ENCODE results near the gene TXNRD2. TPM values are rescaled to one million over a fixed set of nuclear protein-coding genes. Genes with fewer than 3 reads are reported as not detected.

TXNRD2 gene
- total and polyA plus RNA-seq, 2 donors (not counting 1 experiment from before 2014, with no cell fraction given): 24.8 to 36.2 TPM

DNA sequence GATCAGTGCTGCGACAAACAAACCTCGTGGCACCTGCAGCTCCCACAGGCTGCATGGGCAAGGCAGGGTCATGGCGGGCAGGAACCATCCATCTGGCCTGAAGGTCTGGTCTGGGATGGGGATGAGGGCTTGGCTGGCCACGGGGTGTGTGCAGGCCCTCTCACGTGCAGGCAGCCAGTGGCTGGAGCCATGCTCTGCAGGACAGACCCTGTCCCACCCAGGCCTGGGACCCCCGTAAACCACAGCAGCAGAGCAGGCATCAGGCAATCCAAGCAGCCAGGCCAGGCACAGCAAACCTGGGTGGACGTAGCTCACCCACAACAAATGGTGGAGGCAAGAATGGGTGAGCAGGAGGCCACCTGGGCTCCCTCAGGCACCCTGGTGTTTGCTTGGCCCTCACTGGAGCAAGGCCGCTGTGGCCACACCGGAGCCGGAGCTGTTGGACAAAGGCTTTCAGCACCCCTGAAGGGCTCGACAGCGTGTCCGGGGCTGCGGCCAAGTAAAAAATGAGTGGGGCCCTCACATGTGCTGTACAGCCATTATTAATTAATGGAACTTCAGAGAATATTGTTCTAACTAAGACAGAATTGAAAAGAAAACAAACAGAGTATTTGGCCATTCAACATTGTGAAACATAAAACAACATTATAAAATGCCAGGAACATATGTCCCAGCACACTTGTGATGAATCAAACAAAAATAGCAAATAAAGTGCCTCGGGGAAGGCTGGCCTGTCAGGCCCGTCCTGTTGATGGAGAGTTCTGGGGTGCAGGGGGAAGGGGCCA lies 63.0 kb downstream of the TXNRD2 start:
- WGBS (ENCODE audit: insufficient coverage): 95% methylated on average over 12 of the region's 16 CpGs
- Mint-ChIP-seq H3K27ac (no peak overlapping the region), H3K4me1 (no peaks in the 10 kb centered on the region), H3K9me3 (ENCODE audit: insufficient read depth) (no peaks in the 10 kb centered on the region), H3K4me3 (no peak overlapping the region), H3K27me3 (no peaks in the 10 kb centered on the region)
- DNase-seq (no peak), ATAC-seq (ENCODE audit: low read depth) (no peak)
- Histone ChIP-seq H2AFZ (ENCODE audit: insufficient read depth, low read depth, low read length, poor library complexity, severe bottlenecking) (no peak overlapping the region), H3K27me3 (replicated peaks in 1 of 4; ENCODE audit: control extremely low read depth in 1 of 4, control insufficient read depth in 3 of 4, insufficient read depth in 4 of 4, low read length in 3 of 4) (no peaks in the 10 kb centered on the region), H3K27ac (ENCODE audit: low read length in 2 of 2) (no peak overlapping the region), H3K36me3 (replicated peaks in 1 of 2; ENCODE audit: control extremely low read depth in 1 of 2, control insufficient read depth in 1 of 2, extremely low read depth in 1 of 2, insufficient read depth in 2 of 2, low read length in 1 of 2) (no peaks in the 10 kb centered on the region), H3K4me2 (replicated peaks; ENCODE audit: low read depth, low read length, poor library complexity, severe bottlenecking) (no peak overlapping the region), H4K20me1 (ENCODE audit: control insufficient read depth, insufficient read depth, low read length, poor library complexity, severe bottlenecking) (no peaks in the 10 kb centered on the region), H3K4me3 (ENCODE audit: control extremely low read depth in 1 of 5, extremely low read depth in 1 of 5, insufficient read depth in 1 of 5, low read depth in 2 of 5, low read length in 4 of 5) (no peak overlapping the region), H3K79me2 (ENCODE audit: control insufficient read depth, insufficient read depth, low read length) (no peaks in the 10 kb centered on the region), H3K9me3 (ENCODE audit: control extremely low read depth in 1 of 3, control insufficient read depth in 2 of 3, insufficient read depth in 1 of 3, low read length in 2 of 3) (no peaks in the 10 kb centered on the region), H3K9ac (ENCODE audit: low read length) (no peak overlapping the region), H3K4me1 (ENCODE audit: control insufficient read depth in 2 of 2, insufficient read depth in 2 of 2, low read length in 2 of 2) (no peaks in the 10 kb centered on the region)
- ChIA-PET CTCF (no interaction called here), POLR2A (no interaction called here)
- TF ChIP-seq, protein P1, sequence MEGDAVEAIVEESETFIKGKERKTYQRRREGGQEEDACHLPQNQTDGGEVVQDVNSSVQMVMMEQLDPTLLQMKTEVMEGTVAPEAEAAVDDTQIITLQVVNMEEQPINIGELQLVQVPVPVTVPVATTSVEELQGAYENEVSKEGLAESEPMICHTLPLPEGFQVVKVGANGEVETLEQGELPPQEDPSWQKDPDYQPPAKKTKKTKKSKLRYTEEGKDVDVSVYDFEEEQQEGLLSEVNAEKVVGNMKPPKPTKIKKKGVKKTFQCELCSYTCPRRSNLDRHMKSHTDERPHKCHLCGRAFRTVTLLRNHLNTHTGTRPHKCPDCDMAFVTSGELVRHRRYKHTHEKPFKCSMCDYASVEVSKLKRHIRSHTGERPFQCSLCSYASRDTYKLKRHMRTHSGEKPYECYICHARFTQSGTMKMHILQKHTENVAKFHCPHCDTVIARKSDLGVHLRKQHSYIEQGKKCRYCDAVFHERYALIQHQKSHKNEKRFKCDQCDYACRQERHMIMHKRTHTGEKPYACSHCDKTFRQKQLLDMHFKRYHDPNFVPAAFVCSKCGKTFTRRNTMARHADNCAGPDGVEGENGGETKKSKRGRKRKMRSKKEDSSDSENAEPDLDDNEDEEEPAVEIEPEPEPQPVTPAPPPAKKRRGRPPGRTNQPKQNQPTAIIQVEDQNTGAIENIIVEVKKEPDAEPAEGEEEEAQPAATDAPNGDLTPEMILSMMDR (IDR thresholded peaks at IDR 0.05): no peak
- no peak for TF ChIP-seq EZH2 (IDR thresholded peaks at IDR 0.05; ENCODE audit: borderline replicate concordance, insufficient read depth, low read depth, low read length, poor library complexity, severe bottlenecking)
- intact Hi-C loops (cut with micrococcal nuclease): no loop called here

DNA sequence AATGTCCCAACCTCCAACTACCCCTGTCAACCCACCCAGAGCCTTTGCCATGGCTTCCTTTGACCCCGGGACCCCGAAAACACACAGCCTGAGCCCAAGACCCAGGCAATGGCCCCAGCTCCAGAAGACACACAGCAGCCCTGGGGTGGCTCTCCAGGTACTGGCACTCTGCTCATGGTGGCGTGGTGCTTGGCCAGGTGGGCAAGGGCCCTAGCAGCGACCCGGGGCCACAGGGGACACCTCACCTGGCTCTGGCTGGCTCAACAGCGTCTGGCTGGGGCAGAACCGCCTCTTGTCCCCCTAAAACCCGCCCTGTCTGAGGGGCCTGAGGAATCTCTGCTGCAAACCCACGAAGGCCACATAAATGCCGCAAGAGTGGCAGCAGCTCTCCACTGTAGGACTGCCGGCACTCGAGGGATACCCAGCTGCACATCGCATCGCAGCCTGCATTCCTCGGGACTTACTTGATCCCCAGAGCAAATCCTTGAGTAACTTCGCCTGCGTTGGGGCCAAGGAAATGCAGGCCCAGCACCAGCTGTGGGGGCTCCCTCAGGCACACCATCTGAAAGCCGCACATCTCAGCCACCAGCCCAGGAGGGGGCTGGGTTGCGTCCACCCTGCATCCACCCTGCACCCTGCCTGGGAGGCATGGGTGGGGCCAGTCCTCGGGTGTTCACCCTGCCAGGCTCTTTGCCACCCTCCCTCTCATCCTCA lies 63.8 kb downstream of the TXNRD2 start:
- CTCF ChIA-PET: no interaction called here
- POLR2A ChIA-PET: no interaction called here

More for the DNA sequence above, 63.8 kb downstream of the TXNRD2 start:
- 97% methylated on average over 20 of the region's 20 CpGs for WGBS (ENCODE audit: insufficient coverage)
- Mint-ChIP-seq H3K27me3 (no peaks in the 10 kb centered on the region), H3K27ac (no peak overlapping the region), H3K4me3 (no peak overlapping the region), H3K4me1 (no peaks in the 10 kb centered on the region), H3K9me3 (ENCODE audit: insufficient read depth) (no peaks in the 10 kb centered on the region)
- H3K79me2 ChIP-seq (ENCODE audit: control insufficient read depth, insufficient read depth, low read length): no peaks in the 10 kb centered on the region
- no peak overlapping the region for H3K4me3 ChIP-seq (ENCODE audit: control extremely low read depth in 1 of 5, extremely low read depth in 1 of 5, insufficient read depth in 1 of 5, low read depth in 2 of 5, low read length in 4 of 5)
- H4K20me1 ChIP-seq (ENCODE audit: control insufficient read depth, insufficient read depth, low read length, poor library complexity, severe bottlenecking): no peaks in the 10 kb centered on the region
- no peak overlapping the region for H2AFZ ChIP-seq (ENCODE audit: insufficient read depth, low read depth, low read length, poor library complexity, severe bottlenecking)
- TF ChIP-seq, protein P1 (IDR thresholded peaks at IDR 0.05): no peak
- TF ChIP-seq EZH2 (IDR thresholded peaks at IDR 0.05; ENCODE audit: borderline replicate concordance, insufficient read depth, low read depth, low read length, poor library complexity, severe bottlenecking): no peak
- ATAC-seq (ENCODE audit: low read depth): no peak
- H3K4me1 ChIP-seq (ENCODE audit: control insufficient read depth in 2 of 2, insufficient read depth in 2 of 2, low read length in 2 of 2): no peaks in the 10 kb centered on the region
- intact Hi-C loops (cut with micrococcal nuclease): no loop called here
- H3K27ac ChIP-seq (ENCODE audit: low read length in 2 of 2): no peak overlapping the region
- no peaks in the 10 kb centered on the region for H3K36me3 ChIP-seq (replicated peaks in 1 of 2; ENCODE audit: control extremely low read depth in 1 of 2, control insufficient read depth in 1 of 2, extremely low read depth in 1 of 2, insufficient read depth in 2 of 2, low read length in 1 of 2)
- no peak overlapping the region for H3K4me2 ChIP-seq (replicated peaks; ENCODE audit: low read depth, low read length, poor library complexity, severe bottlenecking)
- H3K27me3 ChIP-seq (replicated peaks in 1 of 4; ENCODE audit: control extremely low read depth in 1 of 4, control insufficient read depth in 3 of 4, insufficient read depth in 4 of 4, low read length in 3 of 4): no peaks in the 10 kb centered on the region
- no peaks in the 10 kb centered on the region for H3K9me3 ChIP-seq (ENCODE audit: control extremely low read depth in 1 of 3, control insufficient read depth in 2 of 3, insufficient read depth in 1 of 3, low read length in 2 of 3)
- DNase-seq: no peak
- no peak overlapping the region for H3K9ac ChIP-seq (ENCODE audit: low read length)
